G401 (cell line): ENCODE results near the gene MFN2. TPM values are rescaled to one million over a fixed set of nuclear protein-coding genes. Genes with fewer than 3 reads are reported as not detected.
"Not testable (repeated sequence)": the region's sequence is repeated elsewhere in the genome, so short reads cannot be mapped to it uniquely, and the experiment has no call there.

Experiments used
- DNase-seq: peaks from one replicate; pipeline ENCODE4 v3.0.0-alpha.2; 2015; ENCODE audit warnings: low spot score
- in situ Hi-C: cut with HindIII; loops from 2 replicates; pipeline ENCODE4 v1.10.0; 2016; ENCODE audit warnings: low sequenced_read_pairs, mixed read lengths
- total RNA-seq: library from RNA; depleted of rRNA; stranded (reverse); fragments of >200 nt; shearing (Covaris generic); gene quantifications from 2 replicates; pipeline ENCODE4 v1.2.3, GENCODE V29; 2014; rRNA removed

Gene MFN2
- total RNA-seq, result 23.4 and 37.0 TPM in 2 replicates

DNA sequence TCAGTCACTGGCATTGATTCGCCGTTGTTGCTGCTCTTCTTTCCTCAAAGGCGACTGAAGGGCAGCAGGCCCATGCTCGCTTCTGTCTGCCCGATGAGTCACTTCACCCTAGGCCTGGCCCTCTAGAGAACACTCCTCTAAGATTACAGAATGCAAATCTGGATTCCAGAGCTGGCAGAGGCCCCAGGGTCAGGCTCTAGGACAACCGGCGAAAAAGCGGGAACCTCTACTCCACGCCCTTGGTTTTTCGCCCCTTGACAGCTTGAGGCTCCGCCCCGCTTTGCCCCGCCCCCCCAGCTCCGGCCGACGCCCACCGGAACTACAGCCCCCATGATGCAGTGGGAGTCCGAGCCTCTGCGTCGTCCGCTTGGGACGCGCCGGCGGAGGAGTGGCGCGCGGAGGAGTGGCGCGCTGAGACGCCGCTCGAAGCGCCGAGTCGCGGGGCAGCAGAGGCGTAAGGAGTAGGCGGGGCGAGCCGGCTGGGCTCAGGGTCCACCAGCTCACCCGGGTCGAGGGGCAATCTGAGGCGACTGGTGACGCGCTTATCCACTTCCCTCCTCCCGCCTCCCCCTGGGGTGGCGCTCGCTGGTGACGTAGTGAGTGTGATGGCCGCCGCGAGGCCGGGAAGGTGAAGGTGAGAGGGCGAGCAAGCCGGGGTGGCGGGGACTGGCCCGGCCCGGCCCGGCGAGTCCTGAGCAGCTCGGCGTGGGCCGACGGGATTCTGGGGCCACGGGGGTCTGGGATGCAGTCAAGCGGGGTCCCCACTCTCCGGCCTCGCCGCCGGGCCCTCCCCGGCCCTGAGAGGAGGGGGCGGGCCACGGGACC is at the start of gene MFN2:
MFN2 (plus strand) TSS at position 594 of the 825 bp plus-strand sequence. CDS start 8,725 bp downstream, outside the sequence.
- DNase-seq, result peak; percentile 93
- in situ Hi-C loops, result no loop called here

DNA sequence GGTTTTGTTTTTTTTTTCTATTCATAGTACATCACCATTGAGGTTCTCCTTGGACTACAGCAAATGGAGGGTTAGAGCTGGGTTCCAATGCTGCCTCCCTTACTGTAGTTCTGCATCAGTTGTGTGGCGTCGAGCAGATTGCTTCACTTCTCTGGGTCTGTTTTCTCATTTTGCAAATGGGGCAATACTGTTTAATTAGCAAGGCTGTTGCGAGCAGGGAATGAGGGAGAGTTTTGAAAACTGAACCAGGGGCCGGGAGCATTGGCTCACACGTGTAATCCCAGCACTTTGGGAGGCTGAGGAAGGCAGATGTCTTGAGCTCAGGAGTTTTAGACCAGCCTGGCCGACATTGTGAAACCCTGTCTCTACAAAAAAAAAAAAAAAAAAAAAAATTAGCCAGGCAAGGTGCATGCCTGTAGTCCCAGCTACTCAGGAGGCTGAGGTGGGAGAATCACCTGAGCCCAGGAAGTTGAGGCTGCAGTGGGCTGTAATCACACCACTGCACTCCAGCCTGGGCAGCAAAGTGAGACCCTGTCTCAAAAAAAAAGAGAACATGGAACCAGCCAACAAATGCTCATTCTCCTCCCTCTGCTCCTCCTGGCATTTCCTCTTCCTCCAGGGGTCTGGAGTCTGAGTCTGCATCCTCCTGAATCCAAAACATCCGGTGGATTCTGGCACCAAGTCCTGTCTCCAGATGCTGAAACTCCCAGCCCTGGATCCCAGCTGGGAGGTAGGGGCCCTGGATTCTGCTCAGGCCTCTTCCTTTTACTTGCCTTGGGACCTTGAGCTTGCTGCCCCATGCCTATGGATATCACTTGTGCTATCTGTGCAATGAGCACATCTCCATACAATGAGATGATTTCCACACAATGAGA is 49.4 kb upstream of the MFN2 start:
- in situ Hi-C loops, result no loop called here
- no peak for DNase-seq

DNA sequence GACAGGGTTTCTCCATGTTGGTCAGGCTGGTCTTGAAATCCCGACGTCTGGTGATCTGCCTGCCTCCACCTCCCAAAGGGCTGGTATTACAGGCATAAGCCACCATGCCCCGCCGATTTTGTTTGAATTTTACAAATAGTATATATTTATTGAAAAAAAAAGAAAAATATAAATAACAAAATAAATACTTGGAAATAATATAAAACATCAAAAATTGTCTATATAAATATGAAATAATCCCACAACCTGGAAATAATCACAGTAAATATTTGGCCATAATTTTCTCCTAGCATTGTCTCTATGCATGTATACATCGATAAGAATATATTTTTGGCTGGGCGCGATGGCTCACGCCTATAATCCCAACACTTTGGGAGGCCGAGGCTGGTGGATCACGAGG is 48.4 kb upstream of the MFN2 start:
- DNase-seq, result no peak
- in situ Hi-C loops, result no loop called here

GRCh38 chr1:11934302-11935056 is 45.8 kb upstream of the MFN2 start, which contains the start of gene PLOD1:
TSS of gene PLOD1 (plus strand) at chr1:11934717. CDS start at chr1:11934780, 63 bp downstream.
- peak; percentile 82 for DNase-seq
- in situ Hi-C loops, result no loop called here

GRCh38 chr1:11935057-11935412 is 45.2 kb upstream of the MFN2 start:
- in situ Hi-C loops, result no loop called here
- DNase-seq, result no peak

- in situ Hi-C loops, DNase-seq: not testable (repeated sequence)
Measured at GRCh38 chr1:11935733-11936132, 44.5 kb upstream of the MFN2 start.

GRCh38 chr1:11938722-11939526 is 41.3 kb upstream of the MFN2 start:
- in situ Hi-C loops, result no loop called here
- no peak for DNase-seq

GRCh38 chr1:11939794-11940193 is 40.5 kb upstream of the MFN2 start:
- DNase-seq, in situ Hi-C loops: not testable (repeated sequence)

DNA sequence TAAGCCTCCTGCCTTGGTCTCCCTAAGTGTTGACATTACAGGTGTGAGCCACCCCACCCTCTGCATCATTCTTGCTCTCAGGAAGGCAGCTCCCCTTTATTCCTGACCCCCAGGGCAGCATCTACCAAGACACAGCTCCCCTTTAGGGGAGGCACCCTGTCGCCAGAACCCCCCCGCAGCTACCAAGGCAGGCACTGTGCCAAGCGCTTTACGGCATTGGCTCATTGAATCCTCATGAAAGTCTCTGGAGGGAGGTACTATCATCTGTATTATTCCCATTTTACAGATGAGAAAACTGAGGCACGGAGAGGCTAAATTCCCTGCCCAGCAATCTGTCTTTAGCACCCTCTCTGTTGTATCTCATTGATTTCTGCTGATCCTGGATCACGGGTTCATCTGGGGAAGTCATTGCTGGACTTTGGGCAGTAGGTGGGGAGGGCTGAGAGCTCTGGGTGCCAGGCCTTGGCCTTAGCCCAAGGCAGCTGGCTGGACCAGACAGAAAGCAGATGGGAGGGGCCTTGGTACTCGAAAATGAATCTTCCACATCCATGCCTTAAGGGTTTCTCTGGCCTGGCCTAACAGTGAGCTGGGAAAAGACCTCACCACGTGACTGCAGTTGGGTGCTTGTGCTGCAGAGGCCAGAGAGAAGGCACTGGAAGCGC is 39.9 kb upstream of the MFN2 start:
- DNase-seq, result peak; percentile 32
- in situ Hi-C loops, result no loop called here

DNA sequence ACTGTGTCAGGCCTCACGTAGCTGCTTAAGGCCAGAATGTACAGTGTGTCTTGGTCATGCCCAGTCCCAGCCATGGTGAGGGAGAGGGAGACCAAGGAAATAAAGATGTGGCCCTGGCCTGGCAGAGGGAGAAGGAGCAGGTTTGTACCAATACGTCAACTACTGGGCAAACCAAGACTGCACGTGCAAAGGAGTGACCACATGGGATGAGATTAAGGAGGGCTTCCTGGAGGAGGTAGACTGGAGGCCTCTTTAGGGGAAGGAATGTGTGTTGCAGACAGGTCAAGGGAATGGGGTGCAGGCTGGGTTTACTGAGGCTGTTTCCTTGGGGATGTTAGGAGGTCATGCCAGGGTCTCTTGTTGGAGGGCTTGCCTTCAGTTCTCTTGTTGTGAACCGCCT is 38.0 kb upstream of the MFN2 start:
- in situ Hi-C loops, result no loop called here
- DNase-seq, result no peak

- peak; percentile 97 for DNase-seq
- in situ Hi-C loops, result no loop called here
Measured at GRCh38 chr1:11943619-11944018, 36.6 kb upstream of the MFN2 start.

DNA sequence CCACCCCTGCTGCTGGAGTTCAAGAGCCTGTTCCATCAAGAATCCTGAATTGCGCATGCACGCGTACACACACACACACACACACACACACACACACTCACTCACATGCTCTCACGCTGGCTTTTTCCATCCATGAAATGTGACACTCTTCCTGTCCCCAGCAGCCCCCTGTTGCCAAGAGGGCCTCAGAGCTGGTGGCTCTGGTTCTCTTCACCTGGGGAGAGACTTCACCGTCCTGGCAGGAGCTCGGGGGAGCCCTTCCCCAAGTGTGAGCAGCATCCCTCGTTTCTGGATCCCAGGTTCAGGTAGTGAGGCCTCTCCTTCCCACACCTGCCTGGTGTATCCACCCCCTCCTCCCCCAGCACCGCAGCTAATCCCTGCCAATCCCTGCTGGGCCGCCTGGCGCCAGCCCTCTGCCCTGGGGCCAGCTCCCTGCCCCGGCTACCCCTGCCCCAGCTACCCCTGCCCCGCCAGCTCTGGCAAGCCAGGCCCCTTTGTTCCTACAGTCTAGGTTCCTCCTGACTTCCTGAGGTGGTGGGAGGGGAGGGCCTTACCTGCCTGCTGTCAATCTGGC is 35.8 kb upstream of the MFN2 start:
- DNase-seq, result no peak
- in situ Hi-C loops, result no loop called here

- no peak for DNase-seq
- in situ Hi-C loops, result no loop called here
Measured at GRCh38 chr1:11946647-11947046, 33.6 kb upstream of the MFN2 start.

GRCh38 chr1:11948822-11949458 is 31.3 kb upstream of the MFN2 start:
- no peak for DNase-seq
- in situ Hi-C loops, result no loop called here

DNA sequence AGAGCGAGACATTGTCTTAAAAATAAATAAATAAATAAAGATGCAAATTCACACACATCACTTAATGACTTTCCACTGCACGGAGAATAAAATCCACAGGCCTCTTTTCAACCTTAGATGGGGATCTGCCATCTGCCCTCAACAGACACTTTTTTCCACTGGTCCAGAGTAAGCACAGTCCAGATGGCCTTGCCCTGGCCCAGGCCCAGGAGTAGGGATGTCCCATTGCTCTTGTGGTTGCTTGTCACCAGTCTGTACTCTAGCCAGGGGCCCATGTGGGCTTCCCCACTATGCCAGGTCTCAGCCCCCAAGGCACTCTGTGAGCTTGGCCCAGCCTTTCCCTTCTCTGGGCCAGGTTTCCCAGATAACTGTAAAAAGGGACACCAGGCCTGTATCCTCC is 28.3 kb upstream of the MFN2 start:
- in situ Hi-C loops, result no loop called here
- peak; percentile 98 for DNase-seq

GRCh38 chr1:11952455-11953109 is 27.7 kb upstream of the MFN2 start:
- in situ Hi-C loops, result no loop called here

GRCh38 chr1:11955221-11955620 is 25.0 kb upstream of the MFN2 start:
- in situ Hi-C loops, result no loop called here

More at GRCh38 chr1:11952455-11953109, 27.7 kb upstream of the MFN2 start:
- DNase-seq, result no peak

More at GRCh38 chr1:11955221-11955620, 25.0 kb upstream of the MFN2 start:
- no peak for DNase-seq
